Adrenal gland (tissue), 12 donors: ENCODE data around the gene MAPK12. TPM values are rescaled to one million over a fixed set of nuclear protein-coding genes. Genes with fewer than 3 reads are reported as not detected.

ENCODE experiments used
- DNase-seq, 7 donors: peaks; one replicate each; pipeline ENCODE4 v3.0.0-alpha.2; 2019 to 2020
- H3K27ac ChIP-seq, 5 donors: fragments of 200-600 bp; sonication (generic) in 4 of 5; 1 replicate in 3 of 5; 2 replicates in 2 of 5; pipeline versions ENCODE4 v1.5.1 to v1.8.0; 2016 to 2020; ENCODE audit warnings: mild to moderate bottlenecking in 1 of 5
- H3K27me3 ChIP-seq: fragments of 200-600 bp; 2 replicates; pipeline ENCODE4 v1.8.0; 2021
- H3K36me3 ChIP-seq, 2 donors: fragments of 200-600 bp; replicated peaks in 1 of 2; 1 replicate in 1 of 2; 2 replicates in 1 of 2; pipeline versions ENCODE4 v1.5.1 to v1.8.0; 2018 to 2022
- H3K4me1 ChIP-seq, 2 donors: fragments of 200-600 bp; replicated peaks in 1 of 2; 1 replicate in 1 of 2; 2 replicates in 1 of 2; pipeline versions ENCODE4 v1.5.1 to v1.8.0; 2018 to 2021
- H3K4me3 ChIP-seq, 4 donors: fragments of 200-600 bp; sonication (generic) in 3 of 4; one replicate each; pipeline ENCODE4 v1.5.1; 2016 to 2018
- H3K9me3 ChIP-seq, 3 donors: fragments of 200-600 bp; sonication (generic) in 1 of 3; replicated peaks in 1 of 3; 1 replicate in 2 of 3; 2 replicates in 1 of 3; pipeline versions ENCODE4 v1.5.1 to v1.8.0; 2016 to 2021
- POLR2A ChIP-seq, 2 donors: fragments of 450-650 bp; IDR thresholded peaks; one replicate each; pipeline ENCODE4 v1.6.1; 2017; ENCODE audit warnings: antibody characterized with exemption in 2 of 2, mild to moderate bottlenecking in 2 of 2, moderate library complexity in 1 of 2
- WGBS, 4 donors: extraction: QIAGEN DNeasy Blood & Tissue Kit in 2 of 4; methylation state at CpG; one replicate each; pipeline versions ENCODE4 v1.1.5 to v1.1.7; 2013 to 2017; 5-methylcytosine and 5-hydroxymethylcytosine counted together
- intact Hi-C, 2 donors: fragments of 100-400 bp; cut with DNase I; formaldehyde crosslinking; loops; one replicate each; pipeline versions ENCODE4 v1.14.1 to v1.15.0; 2022 to 2023
- polyA plus RNA-seq, 3 donors: library from polyadenylated mRNA; stranded (reverse); fragments of 200-250 nt in 2 of 3; fragments of 350-450 nt in 1 of 3; fragmentation: Illumina TruSeq in 1 of 3; extraction: RNeasy Lipid Tissue Mini Kit (QIAGEN cat#74804) in 1 of 3; gene quantifications; one replicate each; pipeline ENCODE4 v1.2.3, GENCODE V29; 2013 to 2014
- total RNA-seq, 9 donors: library from RNA; depleted of rRNA in 4 of 9; stranded (reverse); fragments of >200 nt in 4 of 9; fragments of 120-200 nt in 1 of 9; fragmentation: NEBNext Ultra II Directional in 1 of 9; extraction: Animal tissue kit (Norgen Biotek cat#: 25700) in 1 of 9; gene quantifications; one replicate each; pipeline versions ENCODE4 v1.1.0 to v1.2.4, GENCODE V29; 2013 to 2023
- TF ChIP-seq, protein P1 (sequence below), 6 experiments: fragments of 450-650 bp in 4 of 6; fragments of 200-600 bp in 2 of 6; sonication (generic) in 1 of 6; IDR thresholded peaks; 1 replicate in 5 of 6; 2 replicates in 1 of 6; pipeline versions ENCODE4 v1.5.1 to v1.8.0; 2016 to 2021; ENCODE audit warnings: antibody characterized with exemption in 6 of 6, mild to moderate bottlenecking in 2 of 6, moderate library complexity in 1 of 6
- donor health status: healthy with polysubstance abuse.
- donor health status: Bipolar disorder and iron deficiency.
- donor health status: DM: yes; HTN: yes; CAD: no.
- donor health status: DM: no; HTN: no; CAD: no.
- donor health status: DM: no; HTN: no; CAD: no.
- donor health status: DM: yes; HTN: yes; CAD: no.

The MAPK12 gene
- total and polyA plus RNA-seq, 12 donors = 1.7 to 17.1 (median 5.4) TPM

GRCh38 chr22:50304528-50305392 lies 43.3 kb upstream of the MAPK12 start:
- TF ChIP-seq, protein P1, sequence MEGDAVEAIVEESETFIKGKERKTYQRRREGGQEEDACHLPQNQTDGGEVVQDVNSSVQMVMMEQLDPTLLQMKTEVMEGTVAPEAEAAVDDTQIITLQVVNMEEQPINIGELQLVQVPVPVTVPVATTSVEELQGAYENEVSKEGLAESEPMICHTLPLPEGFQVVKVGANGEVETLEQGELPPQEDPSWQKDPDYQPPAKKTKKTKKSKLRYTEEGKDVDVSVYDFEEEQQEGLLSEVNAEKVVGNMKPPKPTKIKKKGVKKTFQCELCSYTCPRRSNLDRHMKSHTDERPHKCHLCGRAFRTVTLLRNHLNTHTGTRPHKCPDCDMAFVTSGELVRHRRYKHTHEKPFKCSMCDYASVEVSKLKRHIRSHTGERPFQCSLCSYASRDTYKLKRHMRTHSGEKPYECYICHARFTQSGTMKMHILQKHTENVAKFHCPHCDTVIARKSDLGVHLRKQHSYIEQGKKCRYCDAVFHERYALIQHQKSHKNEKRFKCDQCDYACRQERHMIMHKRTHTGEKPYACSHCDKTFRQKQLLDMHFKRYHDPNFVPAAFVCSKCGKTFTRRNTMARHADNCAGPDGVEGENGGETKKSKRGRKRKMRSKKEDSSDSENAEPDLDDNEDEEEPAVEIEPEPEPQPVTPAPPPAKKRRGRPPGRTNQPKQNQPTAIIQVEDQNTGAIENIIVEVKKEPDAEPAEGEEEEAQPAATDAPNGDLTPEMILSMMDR (IDR thresholded peaks at IDR 0.05) = no peak
- peak in 1 of 2 donors; percentile 12 for TF ChIP-seq POLR2A (IDR thresholded peaks at IDR 0.05)
- Histone ChIP-seq H3K27me3 (no peaks in the 10 kb centered on the region), H3K4me1 (peaks cover 81 to 85% of the 10 kb centered on the region in 2 donors), H3K36me3 (no peaks in the 10 kb centered on the region), H3K27ac (peak overlapping the region; percentile 84 to 97 (median 94)), H3K4me3 (peak overlapping the region in 1 of 4 donors; percentile 99), H3K9me3 (no peaks in the 10 kb centered on the region)
- 22 to 28% (median 23%) methylated on average over 9 to 22 of the region's 22 CpGs for WGBS, 4 donors
- intact Hi-C loops = no loop called here
- peak in 6 of 7 donors; percentile 54 to 81 (median 71) for DNase-seq

DNA sequence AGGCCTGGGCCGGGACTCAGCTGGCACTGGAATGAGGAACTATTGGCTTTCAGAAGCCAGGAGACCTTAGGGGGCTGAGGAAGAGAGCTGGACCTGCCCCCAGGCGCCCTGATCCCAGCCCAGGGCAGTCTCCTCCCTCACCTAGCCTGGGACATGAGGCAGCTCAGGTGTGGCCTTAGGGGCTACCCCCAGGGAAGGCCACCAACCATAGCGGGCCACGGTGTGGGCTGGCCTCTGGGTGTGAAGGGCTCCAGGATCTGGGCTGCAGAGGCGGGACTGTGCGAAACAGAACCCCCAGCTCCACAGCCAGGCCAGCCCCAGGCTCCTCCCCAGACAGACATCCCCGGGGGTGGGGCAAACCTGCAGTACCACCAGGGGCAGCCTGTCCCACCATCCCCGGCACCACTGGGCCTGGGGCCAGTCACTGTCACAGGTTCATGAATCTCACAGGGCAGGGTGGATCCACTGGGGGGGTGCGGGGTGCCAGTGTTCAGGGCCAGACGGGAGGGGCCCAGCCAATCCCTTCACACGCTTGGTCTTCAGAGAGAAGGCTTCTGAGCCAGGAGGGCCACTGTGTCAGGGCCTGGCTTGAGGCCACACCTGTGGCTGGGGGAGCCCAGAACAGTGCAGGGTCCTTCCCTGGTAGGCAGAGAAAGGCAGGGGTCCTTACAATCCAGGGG lies 42.5 kb upstream of the MAPK12 start:
- whole genome bisulfite sequencing, 4 donors = 8 to 22% (median 15%) methylated on average over 5 to 11 of the region's 11 CpGs
- peak; percentile 72 to 91 (median 90) for DNase-seq
- intact Hi-C loops = no loop called here
- H3K27ac ChIP-seq = peak overlapping the region; percentile 84 to 97 (median 94)
- H3K9me3 ChIP-seq = no peaks in the 10 kb centered on the region
- no peaks in the 10 kb centered on the region for H3K27me3 ChIP-seq
- no peaks in the 10 kb centered on the region for H3K36me3 ChIP-seq
- peaks cover 81 to 85% of the 10 kb centered on the region in 2 donors for H3K4me1 ChIP-seq
- TF ChIP-seq, protein P1 (IDR thresholded peaks at IDR 0.05) = peak in 3 of 6 experiments; percentile 23 to 37 (median 32)
- no peak for TF ChIP-seq POLR2A (IDR thresholded peaks at IDR 0.05)
- peak overlapping the region in 1 of 4 donors; percentile 99 for H3K4me3 ChIP-seq

- WGBS, 4 donors = 40 to 50% (median 41%) methylated on average over 1 to 7 of the region's 7 CpGs; no CpG with 5 or more reads in 1 of the 4 donors
- Histone ChIP-seq H3K4me3 (peak overlapping the region in 1 of 4 donors; percentile 99), H3K27me3 (no peaks in the 10 kb centered on the region), H3K9me3 (no peaks in the 10 kb centered on the region), H3K27ac (peak overlapping the region; percentile 84 to 97 (median 94)), H3K36me3 (no peaks in the 10 kb centered on the region), H3K4me1 (peaks cover 83 to 85% of the 10 kb centered on the region in 2 donors)
- intact Hi-C loops = no loop called here
- no peak for DNase-seq
- TF ChIP-seq POLR2A (IDR thresholded peaks at IDR 0.05) = no peak
- TF ChIP-seq, protein P1 (IDR thresholded peaks at IDR 0.05) = no peak
These were observed 42.0 kb upstream of the MAPK12 start for GRCh38 chr22:50303515-50303847.

DNA sequence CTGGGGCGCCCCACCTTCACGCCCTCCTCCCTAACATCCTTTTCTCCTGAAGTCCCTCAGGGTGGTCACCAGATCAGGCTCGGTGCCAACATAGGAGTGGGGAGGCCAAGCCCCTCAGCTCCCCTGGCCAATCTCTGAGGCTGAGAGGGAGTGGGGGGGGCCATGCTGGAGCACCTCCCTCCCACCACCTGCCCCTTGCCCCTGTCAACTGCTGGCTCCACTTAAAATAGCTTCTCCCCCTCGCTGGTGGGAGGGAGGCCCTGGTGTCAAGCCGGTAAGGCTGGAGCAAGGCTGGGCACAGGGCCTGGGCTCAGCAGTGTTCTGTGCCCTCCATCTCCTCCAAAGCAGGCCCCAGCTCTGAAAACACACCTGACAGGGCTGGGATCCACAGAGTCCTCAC lies 41.1 kb upstream of the MAPK12 start:
- WGBS, 4 donors = 17 to 61% (median 50%) methylated on average over 1 to 5 of the region's 5 CpGs
- Histone ChIP-seq H3K36me3 (no peaks in the 10 kb centered on the region), H3K9me3 (no peaks in the 10 kb centered on the region), H3K4me1 (peaks cover 83 to 87% of the 10 kb centered on the region in 2 donors), H3K27me3 (no peaks in the 10 kb centered on the region), H3K4me3 (peak overlapping the region in 1 of 4 donors; percentile 99), H3K27ac (peak overlapping the region in 4 of 5 donors; percentile 84 to 97 (median 93))
- TF ChIP-seq, protein P1 (IDR thresholded peaks at IDR 0.05) = no peak
- no peak for TF ChIP-seq POLR2A (IDR thresholded peaks at IDR 0.05)
- intact Hi-C loops = no loop called here
- no peak for DNase-seq
